GM21447 (cell line): ENCODE results near the gene ALKBH7.

Experiments
- ATAC-seq: cut with Tn5 transposase; IDR thresholded peaks from one replicate; pipeline ENCODE4 v1.9.1; 2021; ENCODE audit not compliant: unreplicated experiment

The ALKBH7 gene

GRCh38 chr19:6364353-6364752, 8.2 kb upstream of the ALKBH7 start:
- no peak for ATAC-seq

- ATAC-seq = peak; percentile 45
These were observed 660 bp downstream of the ALKBH7 start for GRCh38 chr19:6373096-6373812.

GRCh38 chr19:6373813-6374108, 1.2 kb downstream of the ALKBH7 start:
- no peak for ATAC-seq

- no peak for ATAC-seq
These were observed 1.6 kb downstream of the ALKBH7 start for GRCh38 chr19:6374161-6374709.

GRCh38 chr19:6374711-6375410, 2.3 kb downstream of the ALKBH7 start:
- ATAC-seq = no peak

- ATAC-seq = no peak
These were observed 2.9 kb downstream of the ALKBH7 start, which contains the start of gene PSPN for GRCh38 chr19:6375411-6376010. PSPN (minus strand) TSS chr19:6375933; CDS start chr19:6375849, 84 bp downstream.

GRCh38 chr19:6376512-6377190, 4.1 kb downstream of the ALKBH7 start:
- ATAC-seq = no peak

- no peak for ATAC-seq
These were observed 5.4 kb downstream of the ALKBH7 start for GRCh38 chr19:6378041-6378440.

- no peak for ATAC-seq
These were observed 5.9 kb downstream of the ALKBH7 start for GRCh38 chr19:6378486-6378885.

GRCh38 chr19:6379744-6380143, 7.2 kb downstream of the ALKBH7 start:
- ATAC-seq = no peak

GRCh38 chr19:6381030-6381750, 8.6 kb downstream of the ALKBH7 start:
- ATAC-seq = no peak

GRCh38 chr19:6383188-6383587, 10.6 kb downstream of the ALKBH7 start:
- ATAC-seq = no peak

GRCh38 chr19:6384381-6384780, 11.8 kb downstream of the ALKBH7 start:
- no peak for ATAC-seq

- ATAC-seq = no peak
These were observed 14.8 kb downstream of the ALKBH7 start for GRCh38 chr19:6387372-6387771.

- no peak for ATAC-seq
These were observed 19.9 kb downstream of the ALKBH7 start for GRCh38 chr19:6392221-6393073.

GRCh38 chr19:6393074-6393982, 20.7 kb downstream of the ALKBH7 start, which contains the start of gene GTF2F1:
GTF2F1 (minus strand) TSS chr19:6393164; CDS start chr19:6392995, 169 bp downstream.
- peak; percentile 71 for ATAC-seq

- no peak for ATAC-seq
These were observed 21.4 kb downstream of the ALKBH7 start for GRCh38 chr19:6393983-6394412.

GRCh38 chr19:6394831-6395230, 22.2 kb downstream of the ALKBH7 start:
- no peak for ATAC-seq

- no peak for ATAC-seq
These were observed 23.7 kb downstream of the ALKBH7 start for GRCh38 chr19:6396305-6396704.
